SK-N-SH (cell line): ENCODE measurements around the gene VWA3B.

Experiments used
- CTCF ChIP-seq: fragments of 200-600 bp; sonication (generic); IDR thresholded peaks from 2 replicates; pipeline ENCODE4 v1.6.1; 2017; ENCODE audit warnings: antibody characterized with exemption, mild to moderate bottlenecking, moderate library complexity
- ELF1 ChIP-seq: IDR thresholded peaks from 2 replicates; pipeline ENCODE4 v1.4.0; 2012
- EP300 ChIP-seq, 2 experiments: IDR thresholded peaks; 2 replicates each; pipeline versions ENCODE4 v1.4.0 to v1.6.1; 2012; ENCODE audit warnings: borderline replicate concordance in 1 of 2, low read depth in 1 of 2, low read length in 1 of 2
- MXI1 ChIP-seq: IDR thresholded peaks from 2 replicates; pipeline ENCODE4 v1.6.1; 2012; ENCODE audit warnings: mild to moderate bottlenecking, low read depth, low read length, improper control_type of control experiment
- POLR2AphosphoS5 ChIP-seq: IDR thresholded peaks from 2 replicates; pipeline ENCODE4 v1.6.1; 2012; ENCODE audit warnings: low read depth, low read length
- RAD21 ChIP-seq: IDR thresholded peaks from 2 replicates; pipeline ENCODE4 v1.6.1; 2012; ENCODE audit warnings: mild to moderate bottlenecking, low read length
- REST ChIP-seq: IDR thresholded peaks from 2 replicates; pipeline ENCODE4 v1.6.1; 2012; ENCODE audit warnings: mild to moderate bottlenecking, low read depth, low read length, moderate library complexity
- RXRA ChIP-seq: IDR thresholded peaks from 2 replicates; pipeline ENCODE4 v1.4.0; 2012; ENCODE audit warnings: low read depth, mild to moderate bottlenecking, borderline replicate concordance
- SIN3A ChIP-seq: IDR thresholded peaks from 2 replicates; pipeline ENCODE4 v1.6.1; 2012; ENCODE audit warnings: low read depth, mild to moderate bottlenecking, low read length, moderate library complexity, borderline replicate concordance
- SMC3 ChIP-seq: IDR thresholded peaks from 2 replicates; pipeline ENCODE4 v1.6.1; 2012; ENCODE audit warnings: low read depth, low read length, improper control_type of control experiment
- TAF1 ChIP-seq: IDR thresholded peaks from 2 replicates; pipeline ENCODE4 v1.6.1; 2012; ENCODE audit warnings: low read depth, mild to moderate bottlenecking, low read length, moderate library complexity, borderline replicate concordance
- YY1 ChIP-seq: IDR thresholded peaks from 2 replicates; pipeline ENCODE4 v1.4.0; 2012; ENCODE audit warnings: low read depth, mild to moderate bottlenecking
- TF ChIP-seq, protein P1 (sequence below): IDR thresholded peaks from 2 replicates; pipeline ENCODE4 v1.4.0; 2012; ENCODE audit warnings: low read depth, borderline replicate concordance
- TF ChIP-seq, protein P2 (sequence below): IDR thresholded peaks from 2 replicates; pipeline ENCODE4 v1.4.0; 2012; ENCODE audit warnings: low read depth

DNA sequence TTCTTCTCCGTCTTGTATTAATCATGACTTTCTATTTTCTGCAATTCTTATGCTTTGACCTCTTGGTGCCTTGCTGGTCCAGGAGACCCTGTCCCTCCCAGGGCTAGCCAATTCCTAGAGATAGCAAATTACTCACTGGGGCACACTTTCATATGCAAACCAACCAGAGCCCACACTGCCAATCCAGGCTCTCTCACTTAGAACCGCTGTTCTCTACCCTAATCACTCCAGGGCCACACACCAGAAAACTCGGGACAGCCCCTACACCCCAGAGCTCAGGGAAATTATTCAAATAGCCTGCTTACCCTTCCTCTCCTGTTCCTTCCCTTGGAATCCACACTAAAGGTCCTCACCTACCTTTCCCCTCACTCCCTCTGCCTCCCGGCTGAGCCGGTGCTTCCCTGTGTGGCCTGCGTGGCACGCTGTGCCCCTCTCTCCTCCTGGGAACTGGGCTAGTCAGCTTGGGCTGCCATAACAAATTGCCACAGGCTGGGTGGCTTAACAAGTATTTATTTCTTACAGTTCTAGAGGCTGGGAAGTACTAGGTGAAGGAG lies 41.7 kb downstream of the VWA3B start:
- TF ChIP-seq EP300 (IDR thresholded peaks at IDR 0.05; ENCODE audit: borderline replicate concordance in 1 of 2, low read depth in 1 of 2, low read length in 1 of 2), result no peak
- TF ChIP-seq CTCF, result no peak
- TF ChIP-seq SIN3A, result no peak
- TF ChIP-seq, protein P1, sequence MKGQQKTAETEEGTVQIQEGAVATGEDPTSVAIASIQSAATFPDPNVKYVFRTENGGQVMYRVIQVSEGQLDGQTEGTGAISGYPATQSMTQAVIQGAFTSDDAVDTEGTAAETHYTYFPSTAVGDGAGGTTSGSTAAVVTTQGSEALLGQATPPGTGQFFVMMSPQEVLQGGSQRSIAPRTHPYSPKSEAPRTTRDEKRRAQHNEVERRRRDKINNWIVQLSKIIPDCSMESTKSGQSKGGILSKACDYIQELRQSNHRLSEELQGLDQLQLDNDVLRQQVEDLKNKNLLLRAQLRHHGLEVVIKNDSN, result no peak
- no peak for TF ChIP-seq REST
- TF ChIP-seq TAF1, result no peak
- TF ChIP-seq MXI1, result no peak
- no peak for TF ChIP-seq ELF1
- TF ChIP-seq YY1, result no peak
- no peak for TF ChIP-seq SMC3
- TF ChIP-seq POLR2AphosphoS5, result no peak
- no peak for TF ChIP-seq RAD21
- TF ChIP-seq, protein P2, sequence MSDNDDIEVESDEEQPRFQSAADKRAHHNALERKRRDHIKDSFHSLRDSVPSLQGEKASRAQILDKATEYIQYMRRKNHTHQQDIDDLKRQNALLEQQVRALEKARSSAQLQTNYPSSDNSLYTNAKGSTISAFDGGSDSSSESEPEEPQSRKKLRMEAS, result no peak
- TF ChIP-seq RXRA, result no peak
